Measurements from ENCODE around the gene CETP.

CETP gene

GRCh38 chr16:56943761-56944375 lies 17.9 kb upstream of the CETP start:
- H3K4me3 ChIP-seq (ENCODE audit: low read length) = no peak overlapping the region
- no peak for TF ChIP-seq CTCF (conservative IDR thresholded peaks at IDR 0.05; ENCODE audit: low read depth, low read length)
- no peak for DNase-seq (ENCODE audit: low read depth)

GRCh38 chr16:56944954-56945839 lies 16.6 kb upstream of the CETP start:
- no peak overlapping the region for H3K4me3 ChIP-seq (ENCODE audit: low read length)
- DNase-seq (ENCODE audit: low read depth) = no peak
- no peak for TF ChIP-seq CTCF (conservative IDR thresholded peaks at IDR 0.05; ENCODE audit: low read depth, low read length)

GRCh38 chr16:56945847-56946527 lies 15.8 kb upstream of the CETP start:
- no peak for TF ChIP-seq CTCF (conservative IDR thresholded peaks at IDR 0.05; ENCODE audit: low read depth, low read length)
- no peak overlapping the region for H3K4me3 ChIP-seq (ENCODE audit: low read length)
- no peak for DNase-seq (ENCODE audit: low read depth)

GRCh38 chr16:56946767-56947603 lies 14.8 kb upstream of the CETP start:
- no peak for DNase-seq (ENCODE audit: low read depth)
- no peak overlapping the region for H3K4me3 ChIP-seq (ENCODE audit: low read length)
- TF ChIP-seq CTCF (conservative IDR thresholded peaks at IDR 0.05; ENCODE audit: low read depth, low read length) = no peak

- H3K4me3 ChIP-seq (ENCODE audit: low read length) = no peak overlapping the region
- no peak for TF ChIP-seq CTCF (conservative IDR thresholded peaks at IDR 0.05; ENCODE audit: low read depth, low read length)
- DNase-seq (ENCODE audit: low read depth) = no peak
Observed at GRCh38 chr16:56947604-56947995, 14.2 kb upstream of the CETP start.

GRCh38 chr16:56948234-56948633 lies 13.5 kb upstream of the CETP start:
- no peak for TF ChIP-seq CTCF (conservative IDR thresholded peaks at IDR 0.05; ENCODE audit: low read depth, low read length)
- H3K4me3 ChIP-seq (ENCODE audit: low read length) = no peak overlapping the region
- no peak for DNase-seq (ENCODE audit: low read depth)
